GM21825 (cell line): ENCODE data around the gene DDR2.

Experiments
- ATAC-seq: cut with Tn5 transposase; IDR thresholded peaks from one replicate; pipeline ENCODE4 v1.9.1; 2021; ENCODE audit warnings: mild to moderate bottlenecking, moderate library complexity; ENCODE audit not compliant: unreplicated experiment

The DDR2 gene

DNA sequence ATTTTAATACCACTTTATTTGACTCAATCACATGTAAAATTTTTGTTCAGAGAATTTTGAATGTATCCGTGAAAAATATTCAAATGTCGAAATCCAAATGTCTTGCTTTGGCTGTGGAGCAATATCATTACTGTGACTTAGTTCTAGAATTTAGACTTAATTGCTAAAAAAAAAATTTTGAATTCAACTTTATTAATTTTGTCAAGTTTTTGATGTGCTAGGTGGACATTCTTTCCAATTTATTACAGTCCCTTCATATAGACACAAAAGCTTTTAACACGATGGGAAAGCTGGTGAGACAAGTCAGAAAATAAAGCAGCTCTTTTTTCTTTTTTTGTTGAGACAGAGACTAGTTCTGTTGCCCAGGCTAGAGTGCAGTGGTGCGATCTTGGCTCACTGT, 62.6 kb downstream of the DDR2 start:
- no peak for ATAC-seq

DNA sequence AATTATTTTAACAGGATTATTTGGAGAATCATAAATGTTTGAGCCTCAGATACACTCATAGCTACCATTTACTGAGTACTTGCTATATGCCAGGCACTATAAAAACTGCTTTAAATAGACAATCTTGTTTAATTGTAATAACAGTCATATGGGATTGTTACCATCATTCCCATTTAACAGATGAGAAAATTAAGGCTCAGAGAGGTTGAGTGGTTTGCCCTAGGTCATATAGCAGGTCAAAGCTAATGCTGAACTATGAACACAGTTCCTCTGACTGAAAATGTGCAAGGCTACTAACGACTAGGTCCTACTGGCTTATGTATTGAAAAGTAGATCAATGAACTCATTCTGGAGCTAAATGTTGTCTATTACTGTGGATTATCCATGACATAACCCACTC, 63.4 kb downstream of the DDR2 start:
- ATAC-seq: no peak

DNA sequence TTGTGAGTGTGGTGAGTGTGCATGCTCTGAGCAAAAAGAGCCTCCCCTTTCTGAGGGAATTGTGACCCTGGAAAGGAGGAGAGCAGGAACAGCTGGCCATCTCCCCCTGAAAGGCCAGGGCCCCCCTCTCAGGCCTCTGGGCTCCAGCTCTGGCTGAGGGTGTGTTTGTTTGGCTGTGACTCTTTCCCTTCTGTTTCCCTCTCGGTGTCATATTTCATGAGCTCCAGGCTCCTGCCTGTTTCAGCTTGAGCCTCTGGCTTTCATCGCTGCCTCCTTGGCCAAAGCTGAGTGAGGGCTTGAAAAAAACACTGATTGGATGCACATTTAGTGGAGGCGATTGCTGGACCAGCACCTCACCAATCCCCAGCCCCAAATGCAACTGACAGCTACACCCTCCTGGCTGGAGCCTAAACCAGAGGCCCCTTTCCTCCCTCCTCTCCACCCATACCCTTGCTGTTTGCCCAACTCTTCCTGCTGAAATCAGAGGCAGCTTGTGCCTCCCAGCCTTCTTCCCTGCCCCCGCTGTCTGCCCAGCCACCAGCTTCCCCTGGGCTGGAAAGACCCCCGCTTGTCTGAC, 64.1 kb downstream of the DDR2 start:
- ATAC-seq: no peak

DNA sequence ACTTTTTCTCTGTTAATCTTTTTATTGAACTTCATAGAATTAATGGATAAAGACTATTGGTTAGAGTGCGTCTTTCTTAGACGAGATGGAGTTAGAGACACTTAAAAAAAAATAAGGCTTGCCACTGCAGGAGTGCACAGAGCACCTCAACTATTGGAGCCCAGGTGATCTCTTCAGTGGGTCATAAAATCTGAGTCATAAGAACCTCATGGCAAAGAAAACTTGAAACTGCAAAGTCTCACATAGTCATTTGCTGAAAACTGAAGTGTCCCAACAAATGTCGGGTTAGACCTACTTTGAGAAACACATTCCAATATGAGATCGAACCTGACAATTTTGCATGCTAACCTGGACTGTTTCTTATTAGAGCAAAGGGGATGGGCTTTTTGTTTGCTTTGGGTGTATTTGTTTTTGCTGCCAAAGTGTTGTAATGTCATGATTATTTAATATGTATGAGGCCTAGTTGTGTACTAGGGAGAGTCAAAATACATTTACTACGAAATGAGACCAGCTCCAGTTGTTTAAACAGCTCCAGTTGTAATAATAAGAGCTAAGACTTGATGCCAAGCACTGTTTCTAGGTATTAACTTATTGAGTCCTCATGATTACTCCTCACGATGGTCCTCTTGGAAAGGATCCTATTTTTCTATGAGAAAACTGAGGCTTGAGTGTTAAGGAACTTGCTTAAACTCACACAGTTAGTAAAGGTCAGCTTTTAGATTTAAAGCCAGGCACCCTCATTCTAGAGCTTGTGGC, 65.1 kb downstream of the DDR2 start:
- no peak for ATAC-seq

DNA sequence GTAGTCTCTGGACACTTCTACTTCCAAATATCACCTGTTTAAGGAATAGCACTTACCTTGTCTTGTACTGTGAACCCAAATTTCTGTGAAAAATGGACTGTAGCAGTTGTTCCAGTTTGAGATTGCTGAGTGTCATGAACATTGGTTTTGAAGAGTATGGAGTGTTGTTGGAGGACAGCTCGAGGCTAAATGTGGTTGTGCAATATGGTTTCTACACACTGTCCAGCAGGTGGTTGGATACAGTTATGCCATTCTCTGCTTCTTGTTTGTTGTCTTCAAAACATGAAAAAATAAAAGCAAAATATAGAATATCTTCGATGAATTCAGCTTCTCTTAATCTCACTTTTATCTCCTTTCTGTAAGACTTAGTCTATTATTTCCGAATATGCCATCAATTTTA, 67.1 kb downstream of the DDR2 start:
- no peak for ATAC-seq

DNA sequence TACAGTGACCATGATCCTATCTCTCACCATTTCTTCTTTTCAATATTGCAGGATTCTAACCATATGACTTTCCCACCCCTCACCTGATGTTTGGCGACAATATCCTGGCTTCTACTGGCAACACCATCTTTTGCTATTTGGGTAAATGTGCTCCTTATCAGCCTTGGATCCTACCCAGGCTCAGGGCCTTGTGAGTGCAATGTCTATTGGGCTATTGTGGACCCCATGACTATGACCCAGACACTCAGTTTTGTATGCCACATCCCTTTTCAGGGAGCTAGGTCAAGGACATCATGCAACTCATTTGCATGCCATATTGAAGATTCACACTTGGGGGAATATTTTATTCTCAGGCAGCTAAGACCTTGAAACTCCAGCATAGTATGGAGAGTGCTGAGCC, 67.9 kb downstream of the DDR2 start:
- no peak for ATAC-seq

DNA sequence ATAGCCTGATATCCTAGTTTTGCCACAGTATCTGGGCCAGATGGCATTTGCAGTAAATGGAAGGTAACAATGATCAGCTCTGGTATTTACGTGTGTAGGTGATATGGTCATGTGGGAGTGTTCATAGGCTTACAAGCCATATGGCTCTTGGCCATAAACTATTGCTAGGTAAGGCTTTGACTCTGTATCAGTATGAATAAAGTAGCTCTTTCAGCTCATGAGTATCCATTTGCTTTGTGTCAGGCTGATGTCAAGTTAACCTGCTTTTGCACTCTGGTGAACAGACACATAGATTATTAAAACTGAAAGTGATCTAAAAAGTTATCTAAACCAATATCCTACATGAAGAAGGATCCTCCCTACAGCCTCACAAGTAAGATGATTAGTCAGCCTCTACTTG, 69.0 kb downstream of the DDR2 start:
- no peak for ATAC-seq

DNA sequence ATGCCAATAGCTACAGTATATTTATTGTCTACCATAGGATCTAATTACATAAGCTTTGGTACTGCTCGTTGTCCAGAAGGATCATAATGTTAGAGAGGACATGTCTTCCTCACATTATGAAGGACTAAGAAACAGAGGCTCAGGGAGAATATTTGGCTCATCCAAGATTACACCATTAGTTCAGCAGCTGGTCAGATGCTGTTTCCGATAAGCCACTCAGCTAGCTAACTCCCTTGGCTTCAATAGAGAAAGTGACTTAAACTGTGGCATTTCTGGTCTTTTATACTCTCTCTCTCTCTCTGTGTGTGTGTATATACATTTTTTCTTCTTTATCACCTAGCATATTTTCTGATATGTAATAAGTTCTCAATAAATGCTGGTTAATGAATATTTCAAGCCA, 70.4 kb downstream of the DDR2 start:
- no peak for ATAC-seq

DNA sequence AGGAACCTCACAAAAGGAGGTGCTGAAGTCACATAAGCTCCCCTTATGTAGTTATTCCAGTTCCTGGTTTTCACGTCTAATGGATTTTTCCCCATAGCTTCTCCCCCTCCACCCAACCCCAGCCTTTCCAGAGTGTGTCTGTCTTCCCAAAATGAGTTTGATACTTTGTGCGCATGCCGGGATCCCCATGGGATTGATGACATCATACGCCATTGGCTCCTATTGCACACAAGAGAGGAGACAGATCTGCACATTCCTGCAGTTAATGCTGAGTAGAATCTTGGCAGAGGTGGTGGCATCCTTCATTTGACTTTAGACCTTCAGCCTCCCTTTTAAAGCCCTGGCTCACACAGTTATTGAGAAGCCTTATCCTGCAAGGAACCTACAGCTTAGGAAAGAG, 71.4 kb downstream of the DDR2 start:
- ATAC-seq: no peak

DNA sequence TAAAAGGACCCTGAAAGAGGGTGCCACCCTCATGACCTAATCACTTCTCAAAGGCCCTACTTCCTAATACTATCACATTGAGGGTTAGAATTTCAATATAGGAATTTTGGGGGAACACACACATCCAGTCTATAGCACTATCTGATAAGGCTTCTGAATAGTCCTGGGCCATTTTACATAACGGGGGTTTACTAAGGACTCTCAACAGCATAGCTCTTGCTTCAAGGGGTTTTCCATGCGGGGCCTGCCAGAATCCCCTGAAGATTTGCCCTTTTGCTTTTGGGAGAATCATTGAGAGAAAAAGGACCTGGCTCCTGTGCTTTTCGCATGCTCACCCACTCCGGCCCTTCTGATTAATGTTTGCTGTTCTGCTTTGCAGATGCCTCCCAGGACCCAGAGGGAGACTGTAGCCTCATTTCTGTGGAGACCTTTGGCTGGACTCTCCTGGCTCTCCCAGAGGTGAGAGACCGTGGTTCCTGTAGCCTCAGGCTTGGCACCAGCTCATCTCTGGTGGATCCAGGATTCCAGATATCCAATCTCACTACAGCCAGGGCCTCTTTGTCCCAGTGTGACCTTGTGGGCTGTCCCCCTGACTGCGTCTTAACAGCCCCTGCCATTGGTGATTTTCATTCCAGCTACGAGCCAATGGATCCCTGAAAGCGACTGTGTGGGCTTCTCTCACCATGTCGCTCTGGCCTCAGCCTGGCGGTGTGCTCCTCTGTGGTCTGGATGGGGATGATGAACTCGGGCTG, 72.6 kb downstream of the DDR2 start:
- no peak for ATAC-seq

DNA sequence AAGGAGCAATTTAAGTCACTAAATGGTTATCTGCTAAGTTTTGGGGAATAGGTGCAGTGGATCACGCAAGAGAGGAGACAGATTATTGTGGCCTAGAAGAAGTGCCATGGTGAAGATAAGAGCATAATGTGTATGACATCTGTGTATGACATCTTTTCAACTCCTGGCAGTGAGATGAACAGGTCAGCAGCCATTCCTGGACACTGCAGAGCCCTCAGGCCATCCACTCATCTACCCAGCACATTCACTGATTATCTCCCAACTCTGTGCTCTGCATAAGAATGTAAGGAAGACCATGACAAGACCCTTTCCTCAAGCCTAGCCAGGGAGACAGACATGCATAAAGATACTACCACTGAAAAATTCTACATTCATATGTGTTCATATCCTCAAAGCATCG, 73.7 kb downstream of the DDR2 start:
- ATAC-seq: no peak

DNA sequence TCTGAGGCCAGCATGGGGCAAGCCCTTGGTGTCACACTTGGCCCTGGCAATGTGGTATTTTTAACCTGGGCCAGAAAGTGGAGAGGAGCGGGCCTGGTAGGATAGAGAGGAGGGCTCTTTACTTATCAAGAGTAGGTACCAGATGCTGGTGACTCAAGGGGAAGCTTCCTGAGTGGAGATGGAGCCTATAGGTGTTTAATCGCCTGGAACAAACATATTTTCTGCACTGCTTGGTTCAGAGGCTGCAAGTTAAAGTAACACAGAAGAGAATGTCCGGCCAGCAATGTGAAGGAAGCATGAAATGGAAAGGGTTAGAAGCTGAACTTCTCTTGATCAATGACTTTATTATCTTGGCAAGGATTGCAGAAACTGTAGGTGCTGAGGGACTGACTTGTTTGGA, 74.3 kb downstream of the DDR2 start:
- ATAC-seq: no peak

DNA sequence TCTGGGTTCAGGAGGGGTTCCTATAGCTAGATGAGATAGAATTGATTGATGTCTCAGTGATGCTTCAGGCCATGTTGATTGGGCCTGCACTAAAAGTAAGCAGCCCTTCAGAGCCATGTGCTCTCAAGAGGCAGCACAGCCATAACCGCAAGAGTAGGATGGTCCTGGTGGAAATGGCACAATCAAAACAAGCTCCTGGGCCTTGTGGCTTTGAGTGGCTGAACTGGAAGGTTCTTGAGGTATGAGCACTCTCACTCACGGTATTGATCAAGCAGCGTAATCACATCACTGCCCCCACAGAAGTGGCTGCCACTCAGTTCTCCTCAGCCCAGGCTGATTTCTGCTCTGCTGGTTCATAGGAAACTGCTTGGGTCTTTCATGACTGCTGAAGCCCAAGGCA, 76.0 kb downstream of the DDR2 start:
- no peak for ATAC-seq

DNA sequence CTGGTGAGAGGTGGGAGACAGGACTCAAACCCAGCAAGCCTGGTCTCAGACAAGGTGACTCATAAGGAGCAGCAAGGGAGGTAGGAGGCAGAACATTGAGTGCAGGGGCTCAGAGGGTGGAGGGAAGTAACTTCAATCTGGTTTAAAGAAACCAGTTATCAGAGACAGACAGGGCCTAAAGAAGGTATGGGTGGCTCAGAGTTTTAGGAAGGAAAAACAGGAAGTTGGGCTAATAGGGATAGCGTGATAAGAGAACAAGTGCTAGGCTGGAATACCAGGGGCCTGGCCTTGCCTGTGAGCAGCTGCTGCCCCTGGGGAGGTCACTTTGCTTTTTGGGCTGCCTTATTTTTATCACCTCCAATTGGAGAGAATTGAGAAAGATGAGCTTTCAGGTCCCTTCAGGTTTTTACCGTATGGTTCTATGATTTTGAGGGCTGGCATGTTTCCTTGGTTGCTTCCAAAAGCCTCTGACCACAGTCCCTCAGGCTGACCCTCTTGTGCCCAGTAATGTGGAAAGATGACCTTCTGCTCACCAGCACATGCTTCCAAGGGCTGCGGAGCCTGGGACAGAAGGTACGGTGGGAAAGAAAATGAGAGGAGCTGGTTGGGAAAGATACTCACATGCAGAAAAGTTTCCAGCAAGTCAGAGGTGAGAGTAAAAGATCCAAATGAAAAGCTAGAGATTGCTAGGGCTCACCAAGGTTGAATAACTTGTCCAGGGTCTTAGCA, 77.0 kb downstream of the DDR2 start:
- ATAC-seq: no peak

DNA sequence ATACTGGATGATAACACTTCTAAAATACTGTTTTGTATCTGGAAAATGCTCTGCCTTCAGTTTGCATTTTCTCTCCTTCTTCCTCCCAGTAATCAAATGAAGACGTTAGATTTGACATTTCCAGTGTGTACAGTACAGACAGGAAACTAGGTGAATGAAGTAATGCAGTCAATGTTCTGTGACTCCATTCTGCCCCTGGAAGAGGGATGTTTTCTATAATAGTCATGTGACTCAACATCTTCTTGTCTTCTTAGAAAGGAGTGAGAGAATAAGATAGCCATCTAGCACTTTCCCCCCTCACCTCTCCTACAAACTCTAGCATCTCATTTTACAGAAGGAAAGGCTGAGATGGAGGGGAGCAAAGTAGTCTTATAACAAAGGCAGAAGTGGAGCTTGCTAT, 77.6 kb downstream of the DDR2 start:
- no peak for ATAC-seq

DNA sequence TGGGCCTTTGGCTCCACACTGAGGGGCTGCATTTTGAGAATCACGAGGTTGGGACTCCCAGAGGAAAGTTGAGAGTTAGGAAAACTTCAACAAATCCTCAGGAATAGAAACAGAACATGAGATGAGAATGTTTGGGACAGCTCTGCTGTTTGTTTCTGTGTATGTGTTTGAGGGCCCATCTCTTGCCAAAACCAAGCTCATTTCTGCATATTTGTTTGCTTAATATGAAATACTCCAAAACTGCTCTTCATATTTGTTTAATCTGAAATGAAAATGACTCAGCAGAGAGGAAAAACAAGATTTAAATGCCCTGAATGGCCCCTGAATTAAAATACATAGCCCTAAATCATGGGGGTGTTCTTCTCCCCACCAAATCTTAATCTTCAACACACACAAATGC, 78.1 kb downstream of the DDR2 start:
- ATAC-seq: no peak

DNA sequence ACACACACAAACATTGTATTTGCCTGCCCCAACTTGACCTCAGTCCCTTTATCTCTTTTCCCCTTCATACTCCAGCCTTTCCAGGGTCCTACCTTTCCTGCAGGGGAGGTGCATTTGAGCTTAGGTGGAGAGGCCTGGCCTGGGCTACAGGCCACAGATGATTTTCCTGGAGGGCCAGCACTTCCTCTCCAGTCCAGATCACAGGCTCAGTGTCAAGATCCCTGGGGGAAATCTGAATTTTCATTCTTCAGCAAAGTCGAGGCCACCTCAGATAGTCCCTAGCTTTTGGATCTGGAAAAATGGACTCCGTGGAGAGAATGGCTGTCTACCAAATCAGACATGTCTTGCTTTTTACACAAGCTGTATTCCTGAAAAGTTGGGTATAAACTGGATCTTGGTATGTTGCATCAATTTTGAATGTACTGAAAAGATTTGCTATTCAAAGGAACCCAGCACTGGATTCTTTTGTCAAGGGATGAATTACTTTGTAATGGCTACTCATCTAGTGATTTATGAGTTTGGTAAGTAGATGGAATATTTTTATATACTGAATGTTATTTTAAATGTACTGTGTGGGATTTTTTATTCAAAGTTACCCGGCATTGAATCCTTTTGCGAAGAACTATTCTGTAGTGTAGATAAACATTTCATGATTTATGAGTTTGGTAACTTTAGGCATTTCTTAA, 78.7 kb downstream of the DDR2 start:
- no peak for ATAC-seq

DNA sequence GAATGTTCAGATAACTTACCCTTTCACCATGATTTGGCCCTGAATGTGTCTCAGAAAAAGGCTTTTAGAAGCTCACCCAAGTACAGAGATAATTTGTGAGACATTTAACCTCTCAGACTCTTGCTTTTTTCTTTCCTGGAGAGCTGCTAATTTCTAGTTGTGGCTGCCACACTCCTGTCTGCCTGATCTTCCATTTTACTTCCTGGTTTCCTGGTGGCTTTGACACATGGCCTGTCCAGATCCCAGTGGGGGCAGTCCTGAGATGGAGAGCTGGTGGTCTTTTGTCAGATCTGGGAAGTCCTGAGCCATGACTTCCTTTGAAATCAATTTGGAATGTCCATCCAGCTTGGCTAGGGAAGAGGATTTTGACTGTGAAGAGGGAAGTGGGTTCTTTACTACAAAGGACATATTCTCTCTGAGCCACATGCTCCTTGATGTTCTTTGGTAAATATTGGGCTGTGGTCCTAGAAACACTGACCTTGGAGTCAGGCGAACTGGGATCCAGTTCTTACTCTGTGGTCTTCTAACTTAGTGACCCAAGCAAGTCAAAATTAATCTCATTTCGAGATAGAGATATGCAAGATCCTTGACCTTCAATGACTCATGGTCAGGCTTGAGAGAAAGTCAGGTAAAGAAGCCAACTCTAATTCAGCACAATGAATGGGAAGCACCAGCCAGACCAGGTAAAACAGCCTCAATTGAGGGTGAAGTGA, 80.2 kb downstream of the DDR2 start:
- no peak for ATAC-seq

DNA sequence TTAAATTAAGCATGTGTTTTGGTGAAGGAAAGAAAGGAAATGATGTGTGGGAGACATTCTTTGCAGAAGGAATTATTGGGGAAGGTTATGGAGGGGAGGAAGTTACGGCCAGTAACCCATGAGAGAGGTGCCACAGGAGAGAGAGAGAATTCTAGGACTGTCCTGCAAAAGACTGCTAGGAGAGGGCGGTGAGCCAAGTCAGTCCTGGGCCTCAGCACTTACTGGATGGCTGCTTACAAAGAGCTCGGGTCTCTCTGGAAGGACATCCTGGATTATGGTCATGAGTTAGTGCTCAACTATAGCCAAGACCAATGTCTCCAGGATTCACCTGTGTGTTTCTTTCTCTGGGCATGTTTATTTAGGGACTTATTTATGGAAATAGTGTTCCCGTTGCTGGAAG, 83.9 kb downstream of the DDR2 start:
- ATAC-seq: no peak

DNA sequence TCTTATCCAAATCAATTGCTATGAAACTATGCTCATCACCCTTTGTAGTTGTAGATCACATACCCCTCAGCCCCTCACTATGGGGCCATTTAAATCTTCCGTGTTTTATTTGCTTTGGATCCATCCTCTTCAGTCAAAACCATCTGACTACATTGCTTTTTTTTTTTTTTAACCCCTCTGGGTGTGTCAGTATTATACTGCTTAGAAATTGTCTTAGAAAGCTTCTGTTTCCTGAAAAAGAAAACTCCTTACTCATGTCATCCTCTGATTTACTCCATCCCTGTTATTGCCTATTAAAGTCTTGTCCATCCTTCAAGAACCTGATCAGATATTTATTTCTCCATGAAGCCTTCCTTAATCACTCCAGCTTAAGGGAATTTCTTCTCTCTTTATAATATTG, 84.3 kb downstream of the DDR2 start:
- ATAC-seq: no peak
